Measurements from ENCODE around the gene LMAN2L.

GRCh38 chr2:96737251-96737650 is 2.6 kb downstream of the LMAN2L start:
- TF ChIP-seq POLR2A (IDR thresholded peaks at IDR 0.05) = no peak
- TF ChIP-seq CTCF (IDR thresholded peaks at IDR 0.05) = no peak
- TF ChIP-seq POLR2AphosphoS5 (IDR thresholded peaks at IDR 0.05) = no peak
- TF ChIP-seq EP300 (IDR thresholded peaks at IDR 0.05) = no peak
